Measurements from ENCODE around the gene ACTN2.
A peak's percentile ranks its signal among the peaks of the same experiment; 100 is the strongest.

- TF ChIP-seq CTCF (IDR thresholded peaks at IDR 0.05; ENCODE audit: poor library complexity) (peak; percentile 56), EZH2 (IDR thresholded peaks at IDR 0.05; ENCODE audit: borderline replicate concordance) (no peak), EZH2phosphoT487 (IDR thresholded peaks at IDR 0.05; ENCODE audit: low read depth, severe bottlenecking, unreplicated experiment) (no peak)
Measured at GRCh38 chr1:236753516-236753915, 67.2 kb downstream of the ACTN2 start.

Data from hepatocyte (in vitro differentiated cells).